ENCODE measurements around the gene HEATR5A. TPM values are rescaled to one million over a fixed set of nuclear protein-coding genes. Genes with fewer than 3 reads are reported as not detected.

HEATR5A gene
- total and polyA plus RNA-seq, 2 experiments from 2014 or later, result 25.8 to 32.5 TPM

GRCh38 chr14:31395119-31395518 lies 25.2 kb downstream of the HEATR5A start:
- peaks cover 13% of the 10 kb centered on the region; the same call in 2 of the 3 replicates for H3K36me3 Mint-ChIP-seq (ENCODE audit: low read depth)
- Histone ChIP-seq H4K20me1 (replicated peaks; ENCODE audit: insufficient read depth) (no peaks in the 10 kb centered on the region; the same call in 1 of the 2 replicates), H3K9me2 (ENCODE audit: insufficient read depth) (no peaks in the 10 kb centered on the region), H3K4me2 (no peak overlapping the region), H3F3A (replicated peaks; ENCODE audit: low read depth) (no peaks in the 10 kb centered on the region), H2AFZ (no peak overlapping the region), H3K27ac (ENCODE audit: low read depth) (no peak overlapping the region), H3K4me3 (no peak overlapping the region), H3K4me1 (ENCODE audit: insufficient read depth) (no peaks in the 10 kb centered on the region), H3K36me3 (ENCODE audit: insufficient read depth) (peaks cover 16% of the 10 kb centered on the region), H3K79me2 (replicated peaks; ENCODE audit: insufficient read depth) (no peaks in the 10 kb centered on the region), H3K27me3 (ENCODE audit: insufficient read depth) (no peaks in the 10 kb centered on the region)
- H3K27me3 Mint-ChIP-seq (ENCODE audit: insufficient read depth, low read depth, poor library complexity), result peaks cover 3% of the 10 kb centered on the region
- no peaks in the 10 kb centered on the region for H3K4me1 Mint-ChIP-seq
- DNase-seq (ENCODE audit: low spot score) (no peak), ATAC-seq (no peak)
- no peak for TF ChIP-seq CREB1 (CRISPR knock-in tag; IDR thresholded peaks at IDR 0.05; ENCODE audit: low read depth)
- no peak for TF ChIP-seq ZNF462 (CRISPR knock-in tag; IDR thresholded peaks at IDR 0.05)
- no peak for TF ChIP-seq POLR2AphosphoS5 (IDR thresholded peaks at IDR 0.05; ENCODE audit: low read depth)
- no peak for TF ChIP-seq EZH2phosphoT487 (IDR thresholded peaks at IDR 0.05; ENCODE audit: unreplicated experiment)
- no peak for TF ChIP-seq ZNF114 (CRISPR knock-in tag; IDR thresholded peaks at IDR 0.05)
- TF ChIP-seq REST (IDR thresholded peaks at IDR 0.05; ENCODE audit: unreplicated experiment), result no peak
- no peak overlapping the region for H3K27ac Mint-ChIP-seq
- no peaks in the 10 kb centered on the region for H3K9me3 Mint-ChIP-seq
- H3K4me3 Mint-ChIP-seq, result no peak overlapping the region

Data from GM23338 (cell line).